ENCODE results near the gene TMEM9B.
A peak's percentile ranks its signal among the peaks of the same experiment; 100 is the strongest.

TMEM9B gene

DNA sequence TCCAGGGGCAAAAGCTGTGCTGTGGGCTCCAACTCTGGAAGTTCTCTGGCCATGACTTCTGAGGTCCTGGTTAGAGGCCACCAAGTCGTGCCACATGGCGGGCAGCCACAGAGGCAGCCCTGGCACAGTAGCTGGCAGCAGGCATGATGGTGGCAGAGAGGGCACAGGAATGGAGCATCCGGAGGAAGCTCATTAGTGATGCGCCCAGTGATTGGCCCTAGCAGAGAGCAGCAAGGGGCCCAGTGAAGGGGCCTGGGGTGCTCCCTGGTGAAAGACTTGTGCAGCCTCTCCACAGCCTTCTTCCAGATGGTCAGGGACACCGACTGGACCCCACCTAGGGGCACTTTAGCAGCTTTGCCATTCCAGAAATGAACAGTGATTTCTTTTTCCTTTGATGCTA, 38.5 kb downstream of the TMEM9B start:
- Histone ChIP-seq H3K27ac (ENCODE audit: insufficient read depth in 1 of 2, low read depth in 1 of 2, low read length in 2 of 2, poor library complexity in 1 of 2, severe bottlenecking in 2 of 2) (no peak overlapping the region), H3K4me1 (ENCODE audit: control extremely low read depth in 1 of 4, control insufficient read depth in 4 of 4, insufficient read depth in 4 of 4, low read length in 3 of 4) (peaks cover 0 to 4% (median 0%) of the 10 kb centered on the region in 4 experiments), H3K4me3 (ENCODE audit: control insufficient read depth in 1 of 7, extremely low read depth in 1 of 7, insufficient read depth in 4 of 7, low read depth in 2 of 7, low read length in 6 of 7) (no peak overlapping the region), H3K36me3 (ENCODE audit: control insufficient read depth in 4 of 4, insufficient read depth in 4 of 4, low read length in 3 of 4) (peaks cover 0 to 29% (median 22%) of the 10 kb centered on the region in 4 experiments), H3K9me3 (ENCODE audit: control extremely low read depth in 1 of 5, control insufficient read depth in 4 of 5, insufficient read depth in 2 of 5, low read depth in 1 of 5, low read length in 4 of 5) (no peaks in the 10 kb centered on the region), H3K27me3 (replicated peaks in 2 of 5; ENCODE audit: control insufficient read depth in 4 of 5, insufficient read depth in 5 of 5, low read length in 4 of 5) (no peaks in the 10 kb centered on the region)
- ChIA-PET POLR2A (no interaction called here), CTCF (interaction anchor here (1.0 kb wide), 2 partner anchors 11 to 34 kb away, joined by 3 to 5 read pairs; no protein-coding TSS in a partner anchor)
- DNase-seq: no peak
- 96% methylated on average over 5 of the region's 5 CpGs for WGBS (ENCODE audit: insufficient coverage)

DNA sequence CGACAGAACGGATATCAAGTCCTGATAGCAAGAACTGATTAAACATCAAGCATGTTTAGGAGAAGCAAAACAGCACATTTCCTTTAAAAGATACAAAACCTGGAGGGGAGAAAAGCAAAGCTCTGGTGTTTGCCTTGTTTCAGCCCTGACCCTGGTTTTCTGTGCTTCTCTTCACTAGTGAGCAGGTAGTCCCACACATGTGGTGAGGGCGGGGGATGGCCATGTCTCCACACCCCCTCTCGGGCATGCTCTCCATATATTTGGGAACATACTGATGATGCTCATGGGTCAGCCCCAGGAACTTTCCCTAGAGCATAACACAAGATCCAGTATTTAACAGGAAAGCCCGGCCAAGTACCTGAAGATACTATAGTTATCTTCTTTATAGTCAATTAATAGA, 41.6 kb downstream of the TMEM9B start:
- Histone ChIP-seq H3K9me3 (ENCODE audit: control extremely low read depth in 1 of 5, control insufficient read depth in 4 of 5, insufficient read depth in 2 of 5, low read depth in 1 of 5, low read length in 4 of 5) (no peaks in the 10 kb centered on the region), H3K4me1 (ENCODE audit: control extremely low read depth in 1 of 4, control insufficient read depth in 4 of 4, insufficient read depth in 4 of 4, low read length in 3 of 4) (no peaks in the 10 kb centered on the region), H3K36me3 (ENCODE audit: control insufficient read depth in 4 of 4, insufficient read depth in 4 of 4, low read length in 3 of 4) (peaks cover 4 to 57% (median 44%) of the 10 kb centered on the region in 4 experiments), H3K27ac (ENCODE audit: insufficient read depth in 1 of 2, low read depth in 1 of 2, low read length in 2 of 2, poor library complexity in 1 of 2, severe bottlenecking in 2 of 2) (no peak overlapping the region), H3K4me3 (ENCODE audit: control insufficient read depth in 1 of 7, extremely low read depth in 1 of 7, insufficient read depth in 4 of 7, low read depth in 2 of 7, low read length in 6 of 7) (no peak overlapping the region), H3K27me3 (replicated peaks in 2 of 5; ENCODE audit: control insufficient read depth in 4 of 5, insufficient read depth in 5 of 5, low read length in 4 of 5) (no peaks in the 10 kb centered on the region)
- WGBS (ENCODE audit: insufficient coverage): 100% methylated on average over 4 of the region's 5 CpGs
- ChIA-PET POLR2A (no interaction called here), CTCF (interaction anchor here (0.6 to 1.9 kb wide), 2 partner anchors 11 to 12 kb away, joined by 3 to 7 read pairs; partner anchors contain the start of gene AKIP1)
- DNase-seq: no peak

DNA sequence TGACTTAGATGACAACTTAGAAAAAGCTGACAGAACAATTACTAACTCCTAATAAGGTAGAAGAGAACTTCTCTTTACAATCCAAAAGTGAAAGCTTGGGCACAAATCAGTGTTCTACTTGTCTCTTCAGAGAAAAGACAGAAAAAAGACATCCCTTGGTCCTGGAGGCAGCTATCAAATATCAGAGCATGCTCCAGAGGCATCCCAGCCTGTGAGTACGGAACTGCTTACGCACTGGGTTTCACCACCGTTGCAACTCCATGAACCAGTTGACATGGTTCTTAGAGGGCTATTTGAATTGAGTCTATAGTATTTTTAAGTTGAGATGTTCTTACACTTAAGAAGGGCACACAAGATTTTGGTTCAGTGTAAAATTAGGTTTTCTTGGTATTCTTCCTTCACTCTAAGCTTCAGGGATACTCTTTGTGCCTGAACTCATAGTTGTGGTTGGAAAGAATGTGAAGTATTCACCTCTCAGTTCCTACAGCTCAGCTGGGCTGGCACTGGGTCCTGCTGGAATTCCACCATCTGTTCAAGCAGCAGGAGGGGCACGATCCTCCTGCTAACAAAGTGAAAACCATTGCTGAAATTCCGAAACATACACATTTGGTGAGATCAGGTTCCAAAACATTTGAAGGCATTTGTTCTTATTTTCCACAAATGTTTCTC, 47.0 kb downstream of the TMEM9B start:
- Histone ChIP-seq H3K27ac (ENCODE audit: insufficient read depth in 1 of 2, low read depth in 1 of 2, low read length in 2 of 2, poor library complexity in 1 of 2, severe bottlenecking in 2 of 2) (no peak overlapping the region), H3K9me3 (ENCODE audit: control extremely low read depth in 1 of 5, control insufficient read depth in 4 of 5, insufficient read depth in 2 of 5, low read depth in 1 of 5, low read length in 4 of 5) (no peaks in the 10 kb centered on the region), H3K4me3 (ENCODE audit: control insufficient read depth in 1 of 7, extremely low read depth in 1 of 7, insufficient read depth in 4 of 7, low read depth in 2 of 7, low read length in 6 of 7) (no peak overlapping the region), H3K4me1 (ENCODE audit: control extremely low read depth in 1 of 4, control insufficient read depth in 4 of 4, insufficient read depth in 4 of 4, low read length in 3 of 4) (peaks cover 7 to 21% (median 16%) of the 10 kb centered on the region in 4 experiments), H3K36me3 (ENCODE audit: control insufficient read depth in 4 of 4, insufficient read depth in 4 of 4, low read length in 3 of 4) (peaks cover 5 to 62% (median 52%) of the 10 kb centered on the region in 4 experiments), H3K27me3 (replicated peaks in 2 of 5; ENCODE audit: control insufficient read depth in 4 of 5, insufficient read depth in 5 of 5, low read length in 4 of 5) (no peaks in the 10 kb centered on the region)
- ChIA-PET POLR2A (no interaction called here), CTCF (interaction anchor here (1.3 to 1.8 kb wide), 2 partner anchors 40 to 42 kb away, joined by 4 to 6 read pairs; no protein-coding TSS in a partner anchor)
- no peak for DNase-seq
- 81% methylated on average over 4 of the region's 5 CpGs for WGBS (ENCODE audit: insufficient coverage)

DNA sequence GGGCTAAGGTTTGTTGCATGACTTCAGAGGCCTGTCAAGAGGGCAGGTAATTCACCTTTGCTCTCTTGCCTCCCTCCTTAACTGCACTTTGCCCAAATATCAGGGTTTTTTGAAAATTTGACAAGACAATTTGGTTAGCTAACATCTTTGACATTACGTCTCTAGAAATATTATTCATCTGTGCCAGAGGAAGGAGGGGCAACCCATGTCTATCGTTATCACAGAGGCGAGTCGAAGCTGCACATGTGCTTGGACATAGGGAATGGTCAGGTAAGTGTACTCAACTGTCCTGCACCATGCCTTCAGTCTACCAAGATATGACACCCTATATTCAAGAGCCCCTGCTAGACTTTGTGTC, 49.6 kb downstream of the TMEM9B start:
- no peak overlapping the region for H3K27ac ChIP-seq (ENCODE audit: insufficient read depth in 1 of 2, low read depth in 1 of 2, low read length in 2 of 2, poor library complexity in 1 of 2, severe bottlenecking in 2 of 2)
- 90% methylated on average over 2 of the region's 4 CpGs for WGBS (ENCODE audit: insufficient coverage)

DNA sequence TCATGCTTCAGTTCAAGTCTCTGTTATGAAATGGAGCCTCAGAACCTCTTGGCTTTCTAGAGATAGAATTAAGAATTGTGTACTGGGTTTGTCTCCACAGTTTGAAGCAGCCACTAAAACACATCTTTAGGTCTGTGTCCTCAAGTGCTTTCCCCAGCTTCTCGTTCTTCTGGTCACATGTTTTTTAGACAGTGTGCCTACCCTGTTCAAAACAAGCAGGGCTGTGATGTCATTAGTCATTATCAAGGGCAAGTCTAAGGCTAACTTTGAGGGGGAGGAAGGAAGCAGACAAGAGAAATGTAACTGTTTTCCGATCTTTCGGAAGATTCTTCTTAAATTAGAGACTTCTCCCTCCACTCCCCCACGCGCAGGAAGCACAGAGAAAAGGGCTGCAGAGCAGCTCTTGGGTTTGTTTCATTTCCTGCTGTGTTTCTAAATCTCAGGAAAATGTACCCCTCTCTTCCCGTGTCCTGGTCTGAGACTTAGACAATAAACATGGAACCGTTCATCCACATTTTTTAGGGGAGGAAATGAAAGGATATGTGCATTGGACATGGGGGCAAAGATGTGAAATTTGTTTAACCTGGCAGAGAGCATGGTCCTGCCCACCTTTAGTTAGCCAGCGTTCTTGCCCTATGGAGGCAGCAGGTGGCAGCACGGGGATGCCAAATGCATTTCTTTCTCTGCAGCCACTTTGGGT, 50.1 kb downstream of the TMEM9B start:
- Histone ChIP-seq H3K27me3 (replicated peaks in 2 of 5; ENCODE audit: control insufficient read depth in 4 of 5, insufficient read depth in 5 of 5, low read length in 4 of 5) (peaks cover 0 to 4% (median 0%) of the 10 kb centered on the region in 5 experiments), H3K9me3 (ENCODE audit: control extremely low read depth in 1 of 5, control insufficient read depth in 4 of 5, insufficient read depth in 2 of 5, low read depth in 1 of 5, low read length in 4 of 5) (no peaks in the 10 kb centered on the region), H3K4me3 (ENCODE audit: control insufficient read depth in 1 of 7, extremely low read depth in 1 of 7, insufficient read depth in 4 of 7, low read depth in 2 of 7, low read length in 6 of 7) (peak overlapping the region in 6 of 7 experiments; percentile 21 to 69 (median 42)), H3K36me3 (ENCODE audit: control insufficient read depth in 4 of 4, insufficient read depth in 4 of 4, low read length in 3 of 4) (peaks cover 5 to 34% (median 25%) of the 10 kb centered on the region in 4 experiments), H3K27ac (ENCODE audit: insufficient read depth in 1 of 2, low read depth in 1 of 2, low read length in 2 of 2, poor library complexity in 1 of 2, severe bottlenecking in 2 of 2) (peak overlapping the region in 1 of 2 experiments; percentile 4), H3K4me1 (ENCODE audit: control extremely low read depth in 1 of 4, control insufficient read depth in 4 of 4, insufficient read depth in 4 of 4, low read length in 3 of 4) (peaks cover 15 to 33% (median 27%) of the 10 kb centered on the region in 4 experiments)
- WGBS (ENCODE audit: insufficient coverage): 1% methylated on average over 9 of the region's 9 CpGs
- ChIA-PET POLR2A (no interaction called here), CTCF (interaction anchor here (0.9 to 6.3 kb wide), 15 partner anchors 10 to 229 kb away, joined by 3 to 68 read pairs (median 7); partner anchors contain the start of gene ASCL3)
- DNase-seq: peak; percentile 54 to 72 (median 69)

More for the DNA sequence above, 49.6 kb downstream of the TMEM9B start:
- CTCF ChIA-PET: interaction anchor here (0.9 to 6.3 kb wide), 21 partner anchors 9 to 228 kb away, joined by 3 to 68 read pairs (median 5); partner anchors contain the start of gene ASCL3
- Histone ChIP-seq H3K4me1 (ENCODE audit: control extremely low read depth in 1 of 4, control insufficient read depth in 4 of 4, insufficient read depth in 4 of 4, low read length in 3 of 4) (peaks cover 15 to 32% (median 26%) of the 10 kb centered on the region in 4 experiments), H3K9me3 (ENCODE audit: control extremely low read depth in 1 of 5, control insufficient read depth in 4 of 5, insufficient read depth in 2 of 5, low read depth in 1 of 5, low read length in 4 of 5) (no peaks in the 10 kb centered on the region), H3K4me3 (ENCODE audit: control insufficient read depth in 1 of 7, extremely low read depth in 1 of 7, insufficient read depth in 4 of 7, low read depth in 2 of 7, low read length in 6 of 7) (peak overlapping the region in 2 of 7 experiments; percentile 43 to 56), H3K27me3 (replicated peaks in 2 of 5; ENCODE audit: control insufficient read depth in 4 of 5, insufficient read depth in 5 of 5, low read length in 4 of 5) (peaks cover 0 to 4% (median 0%) of the 10 kb centered on the region in 5 experiments), H3K36me3 (ENCODE audit: control insufficient read depth in 4 of 4, insufficient read depth in 4 of 4, low read length in 3 of 4) (peaks cover 5 to 37% (median 28%) of the 10 kb centered on the region in 4 experiments)
- POLR2A ChIA-PET: no interaction called here
- no peak for DNase-seq

DNA sequence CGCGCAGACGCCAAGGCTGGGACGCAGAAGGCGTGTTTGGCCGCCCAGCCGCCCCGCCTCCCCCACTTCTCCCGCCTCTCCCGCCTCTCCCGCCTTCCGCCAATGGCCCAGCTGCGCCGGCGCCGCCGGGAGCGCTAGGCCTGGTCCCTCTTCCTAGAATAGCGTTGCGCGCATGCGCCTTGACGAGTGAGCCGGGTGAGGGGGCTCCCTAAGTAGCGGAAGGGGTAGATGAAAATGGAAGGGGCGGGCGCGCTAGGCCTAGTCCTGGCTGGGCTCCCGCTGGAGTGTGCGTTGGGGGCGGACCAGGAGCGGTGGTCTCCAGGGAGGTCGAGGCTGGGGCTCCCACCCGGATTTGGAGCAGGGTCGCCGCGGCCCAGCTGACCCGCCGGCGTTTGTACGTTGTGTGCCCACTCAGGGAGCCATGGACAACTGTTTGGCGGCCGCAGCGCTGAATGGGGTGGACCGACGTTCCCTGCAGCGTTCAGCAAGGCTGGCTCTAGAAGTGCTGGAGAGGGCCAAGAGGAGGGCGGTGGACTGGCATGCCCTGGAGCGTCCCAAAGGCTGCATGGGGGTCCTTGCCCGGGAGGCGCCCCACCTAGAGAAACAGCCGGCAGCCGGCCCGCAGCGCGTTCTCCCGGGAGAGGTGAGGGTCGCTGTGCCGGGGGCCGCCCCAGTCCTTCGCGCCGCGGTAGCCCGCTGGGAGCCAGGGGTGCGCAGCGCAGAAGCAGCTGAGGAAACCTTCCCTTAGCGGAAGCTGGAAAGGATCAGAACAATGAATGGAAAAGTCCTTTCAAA, 53.0 kb downstream of the TMEM9B start, which contains the start of gene AKIP1:
Gene AKIP1 (plus strand): TSS at position 161 of the 795 bp plus-strand sequence. CDS start 261 bp downstream, at position 422.
- POLR2A ChIA-PET: interaction anchor here (0.7 to 0.9 kb wide), 2 partner anchors 48 to 171 kb away, joined by 3 to 5 read pairs; no protein-coding TSS in a partner anchor

More for the DNA sequence above, 53.0 kb downstream of the TMEM9B start, which contains the start of gene AKIP1:
- peak within 1 kb of the TSS; percentile 33 to 85 for H3K27ac ChIP-seq (ENCODE audit: insufficient read depth in 1 of 2, low read depth in 1 of 2, low read length in 2 of 2, poor library complexity in 1 of 2, severe bottlenecking in 2 of 2)
- DNase-seq: peak; percentile 95 to 98 (median 96)
- no peaks in the 10 kb centered on the region for H3K9me3 ChIP-seq (ENCODE audit: control extremely low read depth in 1 of 5, control insufficient read depth in 4 of 5, insufficient read depth in 2 of 5, low read depth in 1 of 5, low read length in 4 of 5)
- CTCF ChIA-PET: interaction anchor here (0.6 to 6.3 kb wide), 10 partner anchors 10 to 1059 kb away, joined by 3 to 68 read pairs (median 4); no protein-coding TSS in a partner anchor
- peak within 1 kb of the TSS; percentile 83 to 96 (median 93) for H3K4me3 ChIP-seq (ENCODE audit: control insufficient read depth in 1 of 7, extremely low read depth in 1 of 7, insufficient read depth in 4 of 7, low read depth in 2 of 7, low read length in 6 of 7)
- 0% methylated on average over 60 of the region's 68 CpGs for WGBS (ENCODE audit: insufficient coverage)
- H3K27me3 ChIP-seq (replicated peaks in 2 of 5; ENCODE audit: control insufficient read depth in 4 of 5, insufficient read depth in 5 of 5, low read length in 4 of 5): peaks cover 0 to 4% (median 0%) of the 10 kb centered on the region in 5 experiments
- H3K4me1 ChIP-seq (ENCODE audit: control extremely low read depth in 1 of 4, control insufficient read depth in 4 of 4, insufficient read depth in 4 of 4, low read length in 3 of 4): peaks cover 15 to 33% (median 27%) of the 10 kb centered on the region in 4 experiments
- H3K36me3 ChIP-seq (ENCODE audit: control insufficient read depth in 4 of 4, insufficient read depth in 4 of 4, low read length in 3 of 4): peaks cover 0 to 5% (median 2%) of the 10 kb centered on the region in 4 experiments

Measured in common myeloid progenitor, CD34-positive (primary cell).